Measurements from ENCODE around the gene EFCAB9. TPM values are rescaled to one million over a fixed set of nuclear protein-coding genes. Genes with fewer than 3 reads are reported as not detected.

EFCAB9 gene
- total and polyA plus RNA-seq, 2 donors from 2014 or later, result not detected

DNA sequence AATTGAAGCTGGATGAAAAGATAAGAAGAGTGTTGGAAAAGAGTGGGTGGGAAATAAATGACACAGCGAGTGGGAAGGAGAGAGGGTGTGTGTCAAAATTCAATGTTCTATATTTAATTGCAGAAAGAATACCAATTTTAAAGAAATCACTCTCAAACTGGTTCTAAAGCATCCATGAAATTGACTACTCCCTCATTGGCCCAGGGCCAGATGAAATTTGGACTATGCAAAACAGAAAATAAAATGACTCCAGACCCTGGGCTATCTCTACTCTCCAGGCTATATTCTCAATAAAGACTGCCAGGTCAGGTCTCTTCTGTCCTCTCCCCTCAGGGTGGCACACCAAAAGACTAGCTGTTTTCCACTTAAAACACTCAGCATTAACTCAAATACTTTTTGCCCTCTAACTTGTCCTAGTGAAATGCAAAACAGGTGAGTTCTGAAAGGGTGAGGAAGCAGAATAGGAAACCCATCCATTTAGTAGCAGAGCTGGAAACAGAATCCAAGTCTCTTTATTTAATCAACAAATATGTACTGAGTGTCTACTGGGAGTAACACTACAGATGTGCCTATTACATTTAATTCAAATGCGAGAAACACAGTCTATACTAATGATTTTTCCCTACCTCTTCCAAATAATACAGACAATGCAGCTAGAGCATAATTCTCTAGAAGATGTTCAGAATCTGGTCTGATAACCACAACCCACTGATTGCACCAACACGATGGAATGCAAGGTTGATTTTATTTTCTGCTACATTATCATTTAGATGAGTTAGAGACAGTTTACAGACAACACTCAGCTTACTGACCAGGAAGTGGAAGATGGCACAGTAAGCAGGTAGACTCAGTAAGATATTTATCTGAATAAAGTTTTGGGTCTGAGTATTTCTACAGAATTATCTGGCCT lies 42.1 kb downstream of the EFCAB9 start:
- H3K36me3 ChIP-seq (ENCODE audit: control insufficient read depth in 2 of 3, insufficient read depth in 3 of 3, low read length in 3 of 3), result peaks cover 0 to 8% (median 0%) of the 10 kb centered on the region in 3 donors
- FAIRE-seq (no peak), DNase-seq (no peak)
- H3K27ac ChIP-seq (ENCODE audit: low read depth in 2 of 2, low read length in 2 of 2), result no peak overlapping the region
- intact Hi-C loops (cut with DNase I), result no loop called here
- H3K4me1 ChIP-seq (ENCODE audit: control insufficient read depth in 2 of 3, insufficient read depth in 2 of 3, low read depth in 1 of 3, low read length in 3 of 3), result peaks cover 0 to 9% (median 0%) of the 10 kb centered on the region in 3 donors
- H3K9me3 ChIP-seq (ENCODE audit: control insufficient read depth in 2 of 3, insufficient read depth in 1 of 3, low read length in 3 of 3), result no peaks in the 10 kb centered on the region
- no peaks in the 10 kb centered on the region for H3K27me3 ChIP-seq (ENCODE audit: control insufficient read depth, insufficient read depth, low read length)
- H3K4me3 ChIP-seq (ENCODE audit: low read length in 3 of 3), result no peak overlapping the region
- H3K9ac ChIP-seq (ENCODE audit: low read length in 3 of 3), result no peak overlapping the region
- TF ChIP-seq, protein P1, sequence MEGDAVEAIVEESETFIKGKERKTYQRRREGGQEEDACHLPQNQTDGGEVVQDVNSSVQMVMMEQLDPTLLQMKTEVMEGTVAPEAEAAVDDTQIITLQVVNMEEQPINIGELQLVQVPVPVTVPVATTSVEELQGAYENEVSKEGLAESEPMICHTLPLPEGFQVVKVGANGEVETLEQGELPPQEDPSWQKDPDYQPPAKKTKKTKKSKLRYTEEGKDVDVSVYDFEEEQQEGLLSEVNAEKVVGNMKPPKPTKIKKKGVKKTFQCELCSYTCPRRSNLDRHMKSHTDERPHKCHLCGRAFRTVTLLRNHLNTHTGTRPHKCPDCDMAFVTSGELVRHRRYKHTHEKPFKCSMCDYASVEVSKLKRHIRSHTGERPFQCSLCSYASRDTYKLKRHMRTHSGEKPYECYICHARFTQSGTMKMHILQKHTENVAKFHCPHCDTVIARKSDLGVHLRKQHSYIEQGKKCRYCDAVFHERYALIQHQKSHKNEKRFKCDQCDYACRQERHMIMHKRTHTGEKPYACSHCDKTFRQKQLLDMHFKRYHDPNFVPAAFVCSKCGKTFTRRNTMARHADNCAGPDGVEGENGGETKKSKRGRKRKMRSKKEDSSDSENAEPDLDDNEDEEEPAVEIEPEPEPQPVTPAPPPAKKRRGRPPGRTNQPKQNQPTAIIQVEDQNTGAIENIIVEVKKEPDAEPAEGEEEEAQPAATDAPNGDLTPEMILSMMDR (IDR thresholded peaks at IDR 0.05; ENCODE audit: borderline replicate concordance, extremely low read depth, insufficient read depth), result no peak

- Histone ChIP-seq H3K4me3 (ENCODE audit: low read length in 3 of 3) (no peak overlapping the region), H3K27ac (ENCODE audit: low read depth in 2 of 2, low read length in 2 of 2) (no peak overlapping the region), H3K9me3 (ENCODE audit: control insufficient read depth in 2 of 3, insufficient read depth in 1 of 3, low read length in 3 of 3) (no peaks in the 10 kb centered on the region), H3K4me1 (ENCODE audit: control insufficient read depth in 2 of 3, insufficient read depth in 2 of 3, low read depth in 1 of 3, low read length in 3 of 3) (peaks cover 0 to 9% (median 0%) of the 10 kb centered on the region in 3 donors), H3K27me3 (ENCODE audit: control insufficient read depth, insufficient read depth, low read length) (no peaks in the 10 kb centered on the region), H3K9ac (ENCODE audit: low read length in 3 of 3) (no peak overlapping the region), H3K36me3 (ENCODE audit: control insufficient read depth in 2 of 3, insufficient read depth in 3 of 3, low read length in 3 of 3) (peaks cover 0 to 2% (median 0%) of the 10 kb centered on the region in 3 donors)
- intact Hi-C loops (cut with DNase I), result no loop called here
- DNase-seq, result no peak
- TF ChIP-seq, protein P1 (IDR thresholded peaks at IDR 0.05; ENCODE audit: borderline replicate concordance, extremely low read depth, insufficient read depth), result no peak
- no peak for FAIRE-seq
Measured at GRCh38 chr5:172238334-172238733, 44.4 kb downstream of the EFCAB9 start.

- no peak for FAIRE-seq
Measured at GRCh38 chr5:172243302-172243701, 49.3 kb downstream of the EFCAB9 start.

More at GRCh38 chr5:172243302-172243701, 49.3 kb downstream of the EFCAB9 start:
- Histone ChIP-seq H3K9ac (ENCODE audit: low read length in 3 of 3) (no peak overlapping the region), H3K9me3 (ENCODE audit: control insufficient read depth in 2 of 3, insufficient read depth in 1 of 3, low read length in 3 of 3) (no peaks in the 10 kb centered on the region), H3K36me3 (ENCODE audit: control insufficient read depth in 2 of 3, insufficient read depth in 3 of 3, low read length in 3 of 3) (no peaks in the 10 kb centered on the region), H3K27ac (ENCODE audit: low read depth in 2 of 2, low read length in 2 of 2) (no peak overlapping the region), H3K27me3 (ENCODE audit: control insufficient read depth, insufficient read depth, low read length) (no peaks in the 10 kb centered on the region), H3K4me3 (ENCODE audit: low read length in 3 of 3) (no peak overlapping the region), H3K4me1 (ENCODE audit: control insufficient read depth in 2 of 3, insufficient read depth in 2 of 3, low read depth in 1 of 3, low read length in 3 of 3) (no peaks in the 10 kb centered on the region)
- TF ChIP-seq, protein P1 (IDR thresholded peaks at IDR 0.05; ENCODE audit: borderline replicate concordance, extremely low read depth, insufficient read depth), result no peak
- DNase-seq, result no peak
- intact Hi-C loops (cut with DNase I), result no loop called here

Measured in kidney (tissue), 14 donors.